Adipocyte (in vitro differentiated cells): ENCODE data around the gene FOXP3.
A peak's percentile ranks its signal among the peaks of the same experiment; 100 is the strongest.

ENCODE experiments used
- DNase-seq: peaks from one replicate; pipeline ENCODE4 v3.0.0-alpha.2; 2015; ENCODE audit warnings: low read depth
- H3K27me3 ChIP-seq: replicated peaks from 2 replicates; pipeline ENCODE4 v1.7.0; 2013; ENCODE audit warnings: mild to moderate bottlenecking, low read length, moderate library complexity; ENCODE audit not compliant: control insufficient read depth, insufficient read depth
- H3K36me3 ChIP-seq: 2 replicates; pipeline ENCODE4 v1.7.0; 2013; ENCODE audit warnings: low read length, mild to moderate bottlenecking, moderate library complexity; ENCODE audit not compliant: control insufficient read depth, insufficient read depth, severe bottlenecking
- H3K4me1 ChIP-seq: 2 replicates; pipeline ENCODE4 v1.7.0; 2013; ENCODE audit warnings: mild to moderate bottlenecking, low read length, moderate library complexity; ENCODE audit not compliant: control insufficient read depth, insufficient read depth
- H3K4me3 ChIP-seq: 2 replicates; pipeline ENCODE4 v1.7.0; 2013; ENCODE audit warnings: mild to moderate bottlenecking, low read length, moderate library complexity
- H3K9ac ChIP-seq: 2 replicates; pipeline ENCODE4 v1.7.0; 2013; ENCODE audit warnings: mild to moderate bottlenecking, low read length, moderate library complexity
- H3K9me3 ChIP-seq: 2 replicates; pipeline ENCODE4 v1.7.0; 2013; ENCODE audit warnings: mild to moderate bottlenecking, low read length, moderate library complexity; ENCODE audit not compliant: control insufficient read depth

Gene FOXP3

DNA sequence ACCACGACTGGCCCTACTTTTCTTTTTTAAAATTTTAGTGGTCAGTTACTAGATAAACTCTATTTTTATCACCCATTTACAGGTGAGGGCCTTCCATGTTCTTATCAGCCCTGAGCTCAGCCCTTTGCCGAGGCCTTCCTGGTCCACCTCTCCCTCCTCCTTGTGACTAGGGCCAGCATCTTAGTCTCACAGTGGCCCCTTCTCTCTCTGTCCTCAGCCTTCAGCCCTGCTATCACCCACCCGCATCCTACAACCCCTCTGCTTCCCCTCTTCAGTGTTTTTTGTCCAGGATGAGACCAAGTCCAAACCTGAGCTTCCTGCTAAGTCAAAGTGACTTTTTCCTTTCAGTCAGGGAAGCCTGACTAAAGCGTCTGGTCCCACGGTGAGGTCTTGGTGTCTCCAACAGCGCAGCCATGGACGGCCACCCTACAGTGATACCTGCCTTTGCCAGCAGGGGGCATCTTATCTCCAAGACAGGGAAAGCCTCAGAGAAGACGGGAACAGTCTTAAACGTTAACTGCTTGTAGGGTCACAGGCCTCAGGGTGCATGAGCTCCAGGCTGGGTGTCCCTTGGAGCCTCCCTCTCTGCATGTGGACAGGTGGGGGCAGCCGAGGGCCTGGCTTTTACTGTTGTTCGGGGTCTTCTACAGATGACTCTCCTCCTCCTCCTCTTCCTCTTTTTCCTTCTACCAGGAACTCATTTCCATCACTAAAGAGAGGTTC, 27.3 kb upstream of the FOXP3 start:
- Histone ChIP-seq H3K9ac (no peak overlapping the region), H3K36me3 (no peaks in the 10 kb centered on the region), H3K27me3 (peaks cover 13% of the 10 kb centered on the region), H3K9me3 (no peaks in the 10 kb centered on the region), H3K4me3 (no peak overlapping the region), H3K4me1 (no peaks in the 10 kb centered on the region)
- peak; percentile 58 for DNase-seq

DNA sequence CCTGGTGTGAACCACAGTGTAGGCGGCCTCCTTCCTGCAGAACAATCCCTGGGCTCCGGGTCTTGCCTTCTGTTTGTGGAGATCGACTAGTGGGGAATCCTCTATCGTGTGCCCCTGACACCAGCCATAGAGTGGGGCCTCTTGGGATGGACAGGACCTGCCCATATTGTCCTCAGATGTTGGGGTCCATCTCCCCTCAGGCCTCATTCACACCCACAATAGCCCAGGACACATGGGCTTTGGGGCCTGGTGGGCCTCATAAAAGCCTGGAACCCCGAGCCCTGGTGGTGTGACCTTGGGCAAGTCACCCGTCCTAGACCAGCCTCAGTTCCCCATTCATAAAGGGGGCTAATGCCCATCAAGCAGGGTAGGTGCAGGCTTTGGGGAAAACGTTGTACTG, 25.7 kb upstream of the FOXP3 start:
- no peak overlapping the region for H3K4me3 ChIP-seq
- no peaks in the 10 kb centered on the region for H3K36me3 ChIP-seq
- no peak for DNase-seq
- H3K9me3 ChIP-seq, result no peaks in the 10 kb centered on the region
- no peak overlapping the region for H3K9ac ChIP-seq
- H3K4me1 ChIP-seq, result no peaks in the 10 kb centered on the region
- H3K27me3 ChIP-seq, result peaks cover 13% of the 10 kb centered on the region

GRCh38 chrX:49287665-49288064, 23.2 kb upstream of the FOXP3 start:
- Histone ChIP-seq H3K9ac (no peak overlapping the region), H3K27me3 (peaks cover 9% of the 10 kb centered on the region), H3K36me3 (no peaks in the 10 kb centered on the region), H3K9me3 (no peaks in the 10 kb centered on the region), H3K4me1 (no peaks in the 10 kb centered on the region), H3K4me3 (no peak overlapping the region)
- no peak for DNase-seq

- H3K27me3 ChIP-seq, result peaks cover 7% of the 10 kb centered on the region
- H3K36me3 ChIP-seq, result no peaks in the 10 kb centered on the region
- no peaks in the 10 kb centered on the region for H3K9me3 ChIP-seq
- no peak overlapping the region for H3K4me3 ChIP-seq
- H3K9ac ChIP-seq, result no peak overlapping the region
- H3K4me1 ChIP-seq, result no peaks in the 10 kb centered on the region
- no peak for DNase-seq
Observed at GRCh38 chrX:49286581-49286980, 22.1 kb upstream of the FOXP3 start.

DNA sequence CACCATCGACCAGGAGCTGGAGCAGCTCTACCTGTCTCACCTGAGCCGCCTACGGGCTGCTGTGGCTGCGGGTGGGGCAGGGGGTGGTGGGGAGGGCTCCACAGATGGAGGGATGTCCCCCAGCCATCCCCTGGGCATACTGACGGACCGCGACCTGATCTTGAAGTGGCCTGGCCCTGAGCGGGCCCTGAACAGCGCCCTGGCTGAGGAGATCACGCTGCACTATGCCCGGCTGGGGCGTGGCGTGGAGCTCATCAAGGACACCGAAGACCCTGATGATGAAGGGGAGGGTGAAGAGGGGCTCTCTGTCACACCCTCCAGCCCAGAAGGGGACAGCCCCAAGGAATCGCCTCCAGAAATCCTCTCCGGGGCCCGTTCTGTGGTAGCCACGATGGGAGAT, 21.6 kb upstream of the FOXP3 start:
- Histone ChIP-seq H3K36me3 (no peaks in the 10 kb centered on the region), H3K9ac (no peak overlapping the region), H3K9me3 (no peaks in the 10 kb centered on the region), H3K4me1 (no peaks in the 10 kb centered on the region), H3K27me3 (peaks cover 7% of the 10 kb centered on the region), H3K4me3 (no peak overlapping the region)
- DNase-seq, result no peak

GRCh38 chrX:49284212-49284611, 19.7 kb upstream of the FOXP3 start:
- H3K9ac ChIP-seq, result no peak overlapping the region
- no peak for DNase-seq

GRCh38 chrX:49282647-49283011, 18.1 kb upstream of the FOXP3 start:
- Histone ChIP-seq H3K9ac (no peak overlapping the region), H3K9me3 (no peaks in the 10 kb centered on the region), H3K36me3 (no peaks in the 10 kb centered on the region), H3K27me3 (peaks cover 10% of the 10 kb centered on the region), H3K4me3 (no peak overlapping the region), H3K4me1 (no peaks in the 10 kb centered on the region)
- peak; percentile 8 for DNase-seq

More at GRCh38 chrX:49284212-49284611, 19.7 kb upstream of the FOXP3 start:
- no peak overlapping the region for H3K4me3 ChIP-seq
- H3K36me3 ChIP-seq, result no peaks in the 10 kb centered on the region
- no peaks in the 10 kb centered on the region for H3K4me1 ChIP-seq
- no peaks in the 10 kb centered on the region for H3K9me3 ChIP-seq
- peaks cover 7% of the 10 kb centered on the region for H3K27me3 ChIP-seq

DNA sequence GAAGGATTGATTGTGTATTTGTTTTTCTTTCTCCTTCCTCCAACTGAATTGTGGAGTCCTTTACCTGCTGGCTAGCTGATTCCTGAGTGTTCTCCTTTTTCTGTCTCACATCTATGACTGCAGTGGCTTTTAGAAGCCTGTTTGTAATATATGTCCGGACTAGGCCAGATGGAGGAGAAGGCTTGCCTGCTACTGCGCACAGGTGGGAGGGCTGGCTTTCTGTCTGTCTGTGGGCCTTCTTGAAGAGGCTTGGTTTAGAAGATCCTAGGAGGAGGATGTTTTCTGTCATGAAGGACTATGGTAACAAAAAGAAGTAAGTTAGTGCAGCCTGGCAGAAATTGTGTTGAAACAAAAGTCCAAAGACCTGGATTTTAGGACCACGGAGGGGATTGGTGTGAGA, 13.6 kb upstream of the FOXP3 start:
- Histone ChIP-seq H3K27me3 (peaks cover 13% of the 10 kb centered on the region), H3K36me3 (no peaks in the 10 kb centered on the region), H3K4me3 (no peak overlapping the region), H3K9me3 (no peaks in the 10 kb centered on the region), H3K9ac (no peak overlapping the region), H3K4me1 (no peaks in the 10 kb centered on the region)
- DNase-seq, result no peak

- H3K27me3 ChIP-seq, result peaks cover 13% of the 10 kb centered on the region
Observed at GRCh38 chrX:49277535-49277830, 13.0 kb upstream of the FOXP3 start.

GRCh38 chrX:49276671-49277534, 12.4 kb upstream of the FOXP3 start:
- H3K9ac ChIP-seq, result no peak overlapping the region
- H3K4me1 ChIP-seq, result peaks cover 7% of the 10 kb centered on the region
- peaks cover 13% of the 10 kb centered on the region for H3K27me3 ChIP-seq
- no peak for DNase-seq
- no peaks in the 10 kb centered on the region for H3K36me3 ChIP-seq
- no peak overlapping the region for H3K4me3 ChIP-seq
- no peaks in the 10 kb centered on the region for H3K9me3 ChIP-seq

More at GRCh38 chrX:49277535-49277830, 13.0 kb upstream of the FOXP3 start:
- H3K36me3 ChIP-seq, result no peaks in the 10 kb centered on the region
- no peak overlapping the region for H3K9ac ChIP-seq
- DNase-seq, result no peak
- peaks cover 2% of the 10 kb centered on the region for H3K4me1 ChIP-seq
- H3K9me3 ChIP-seq, result no peaks in the 10 kb centered on the region
- H3K4me3 ChIP-seq, result no peak overlapping the region

DNA sequence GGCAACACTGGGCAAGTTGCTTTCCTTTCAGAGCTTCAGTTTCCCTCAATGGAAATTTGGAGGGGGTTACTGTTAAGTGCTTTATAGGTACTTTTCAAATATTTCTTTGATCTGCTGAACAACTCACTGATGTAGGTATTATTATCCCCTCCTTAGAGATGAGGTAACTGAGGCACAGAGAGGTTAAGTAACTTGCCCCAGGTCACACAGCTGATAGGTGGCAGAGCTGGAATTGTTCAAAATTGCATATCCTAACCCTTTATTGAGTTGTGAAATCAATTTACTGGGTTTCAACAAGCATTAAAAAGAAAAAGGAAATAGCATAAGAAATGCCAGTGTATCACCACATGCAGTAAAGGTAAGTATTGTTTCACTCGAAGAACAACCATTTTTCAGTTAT, 11.7 kb upstream of the FOXP3 start:
- H3K4me1 ChIP-seq, result peaks cover 11% of the 10 kb centered on the region
- peaks cover 13% of the 10 kb centered on the region for H3K27me3 ChIP-seq
- no peaks in the 10 kb centered on the region for H3K9me3 ChIP-seq
- no peak for DNase-seq
- H3K4me3 ChIP-seq, result no peak overlapping the region
- H3K9ac ChIP-seq, result no peak overlapping the region
- no peaks in the 10 kb centered on the region for H3K36me3 ChIP-seq
